ENCODE results near the gene AFG3L2.

AFG3L2 gene

DNA sequence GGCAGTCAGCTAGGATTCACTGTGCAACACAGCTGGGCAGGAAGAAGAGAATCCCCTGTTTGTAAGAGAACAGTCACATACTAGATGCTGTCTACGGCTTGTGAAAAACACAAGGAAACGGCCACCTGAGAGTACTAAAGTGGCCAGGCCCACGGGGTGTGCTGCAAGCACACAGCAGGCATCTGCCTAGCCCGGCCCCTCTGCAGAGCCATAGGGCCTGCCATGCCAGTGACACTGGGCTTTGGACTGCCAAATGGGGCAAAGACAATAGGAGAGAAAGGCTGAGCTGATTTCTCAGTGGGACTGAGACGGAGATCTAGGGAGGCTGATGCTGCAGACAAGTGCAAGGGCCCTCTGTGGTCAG is 58.7 kb downstream of the AFG3L2 start:
- no peak for FAIRE-seq

DNA sequence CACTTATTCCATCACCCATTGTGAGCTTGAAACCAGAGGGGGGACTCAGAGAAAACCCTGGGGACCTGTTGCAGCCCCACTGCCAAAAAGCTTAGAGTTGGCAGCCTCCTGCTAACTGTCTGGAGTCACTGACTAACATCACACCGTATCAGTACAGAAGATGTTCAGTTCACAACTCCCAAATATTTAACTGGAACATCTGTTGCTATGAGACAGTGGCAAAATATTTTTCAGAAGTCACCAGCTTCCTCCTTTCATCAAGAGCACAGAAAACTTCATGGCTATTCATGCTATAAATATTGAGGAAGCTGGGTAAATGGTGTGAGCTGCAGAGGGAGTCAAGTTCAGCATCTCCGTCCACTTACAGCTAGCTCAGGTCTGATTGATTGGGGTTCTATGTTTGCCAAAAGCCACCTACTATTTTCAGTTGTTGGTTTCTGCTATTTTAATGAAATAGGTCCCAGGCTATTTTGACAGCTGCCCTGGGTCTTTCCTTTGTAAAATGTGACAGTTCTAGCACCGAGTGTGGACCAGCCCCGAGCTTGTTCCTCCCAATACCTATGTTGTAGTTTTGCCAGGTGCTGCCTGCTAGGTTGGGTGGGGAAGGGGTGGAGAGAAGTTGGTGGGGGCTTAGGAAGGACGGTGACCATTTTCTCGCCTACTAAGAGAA is 59.2 kb downstream of the AFG3L2 start:
- FAIRE-seq: no peak

DNA sequence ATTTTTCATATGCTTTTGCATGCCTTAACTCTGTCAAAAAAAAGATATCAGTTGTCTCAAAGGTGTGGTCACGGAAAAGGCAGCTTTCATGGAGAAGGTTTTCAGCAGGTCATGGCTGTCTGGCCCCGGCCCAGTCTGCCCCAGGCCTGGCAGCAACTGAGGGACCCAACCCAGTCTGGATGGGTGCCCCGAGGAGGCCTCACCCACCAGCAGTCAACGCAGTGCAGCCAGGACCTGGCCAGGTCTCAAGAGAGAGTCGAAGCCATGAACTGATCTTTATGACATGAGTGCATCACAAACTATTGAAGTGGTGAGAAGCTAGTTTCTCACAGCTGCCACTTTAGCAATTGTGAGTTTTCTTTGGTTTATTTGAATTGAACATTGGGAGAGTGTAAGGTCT is 61.1 kb downstream of the AFG3L2 start:
- FAIRE-seq: no peak

DNA sequence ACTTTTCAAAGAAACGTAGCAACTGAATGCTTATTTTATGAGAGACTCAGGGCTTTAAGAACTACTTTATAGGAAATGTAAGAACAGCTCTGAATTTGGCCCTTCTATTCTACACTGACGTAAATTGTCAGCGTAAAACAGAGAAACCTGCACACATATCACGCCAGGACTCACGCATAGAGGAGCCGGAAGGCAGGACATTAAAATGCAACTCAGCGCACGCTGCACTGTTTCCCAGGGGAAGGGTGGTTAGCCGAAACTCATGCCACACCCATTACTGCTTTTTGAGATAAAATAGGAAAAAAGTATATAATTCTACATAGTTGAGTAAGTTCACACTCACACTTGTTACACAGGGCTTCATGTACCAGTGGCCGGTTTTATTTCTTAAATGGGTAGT is 61.5 kb downstream of the AFG3L2 start:
- no peak for FAIRE-seq

DNA sequence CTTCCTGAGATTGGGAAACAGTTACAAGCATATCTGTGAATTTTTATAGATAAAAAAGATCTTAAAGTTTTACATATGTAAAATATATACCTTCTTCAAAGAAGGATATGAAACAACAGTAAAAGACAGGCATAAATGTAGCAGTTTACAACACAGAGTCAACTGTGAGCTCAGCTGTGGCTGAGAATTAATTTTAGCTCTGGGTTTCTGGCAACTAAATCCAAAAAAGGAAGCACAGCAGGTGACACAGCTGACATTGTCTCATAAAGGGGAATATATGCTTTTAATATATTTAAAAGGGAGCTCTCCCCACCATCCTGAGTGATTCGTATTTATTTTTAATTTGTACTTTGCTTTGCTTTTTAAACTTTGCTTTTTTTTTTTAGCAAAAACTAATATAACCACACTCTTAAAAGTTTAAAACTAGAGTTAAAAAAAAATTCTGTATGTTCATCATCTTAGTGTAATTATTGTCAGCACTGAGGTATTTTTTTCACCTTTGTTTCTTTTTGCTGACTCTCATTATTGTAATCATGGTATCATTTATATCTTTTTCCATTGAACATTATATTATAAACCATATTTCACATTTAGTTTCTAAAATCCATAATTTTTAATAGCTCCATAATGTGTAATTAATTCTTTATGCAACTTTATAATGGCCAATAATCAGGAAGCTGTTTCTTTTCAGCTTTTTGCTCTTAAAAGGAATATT is 62.3 kb downstream of the AFG3L2 start:
- no peak for FAIRE-seq

DNA sequence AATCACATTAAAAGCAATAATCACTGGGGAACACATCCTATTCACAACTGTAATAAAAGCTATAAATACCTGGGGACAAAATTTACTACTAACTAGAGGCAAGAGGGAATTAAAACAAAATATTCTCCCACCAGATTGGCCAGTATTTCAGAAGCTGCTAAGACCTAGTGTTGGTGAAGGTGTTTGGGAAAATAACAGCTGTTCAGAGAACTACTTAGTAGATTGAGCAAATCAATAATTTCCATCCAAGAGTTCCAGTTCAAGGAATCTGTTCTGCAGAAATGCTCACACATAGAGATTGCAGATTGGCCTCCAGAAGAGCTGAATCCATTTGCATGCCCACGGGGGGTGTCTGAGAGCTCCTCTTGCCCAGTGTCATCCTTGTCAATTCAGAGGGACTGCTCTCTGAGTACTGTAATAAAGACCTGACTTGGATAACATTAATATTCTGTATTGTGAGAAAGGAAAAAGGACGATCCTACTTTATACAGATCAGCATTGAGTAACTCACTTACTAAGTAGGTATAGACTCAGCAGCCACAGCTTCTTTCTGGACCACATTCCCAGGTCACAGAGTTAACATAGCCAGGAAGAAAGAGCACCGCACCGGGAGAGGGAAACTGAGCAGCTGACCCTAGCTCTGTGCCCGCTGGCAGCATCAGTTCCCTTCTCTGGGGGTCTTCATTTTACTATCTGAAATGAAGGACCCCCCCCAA is 63.3 kb downstream of the AFG3L2 start:
- FAIRE-seq: no peak

DNA sequence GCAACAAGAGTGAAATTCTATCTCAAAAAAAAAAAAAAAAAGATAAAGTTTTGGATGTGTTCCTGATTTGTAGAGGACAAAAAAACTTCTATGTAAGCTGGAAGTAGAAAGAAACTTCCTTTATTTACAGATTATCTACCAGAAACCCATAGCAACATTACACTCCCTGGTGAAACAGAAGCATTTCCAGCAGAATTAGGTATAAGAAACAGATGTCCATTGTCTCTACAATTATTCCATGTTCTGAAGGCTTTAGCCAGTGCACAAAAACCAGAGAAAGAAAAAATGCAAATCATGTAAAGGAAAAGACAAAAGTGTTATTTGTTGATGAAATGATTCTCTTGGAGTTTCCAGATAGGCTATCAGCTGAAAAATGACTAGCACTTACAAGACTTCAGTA is 64.1 kb downstream of the AFG3L2 start:
- no peak for FAIRE-seq

DNA sequence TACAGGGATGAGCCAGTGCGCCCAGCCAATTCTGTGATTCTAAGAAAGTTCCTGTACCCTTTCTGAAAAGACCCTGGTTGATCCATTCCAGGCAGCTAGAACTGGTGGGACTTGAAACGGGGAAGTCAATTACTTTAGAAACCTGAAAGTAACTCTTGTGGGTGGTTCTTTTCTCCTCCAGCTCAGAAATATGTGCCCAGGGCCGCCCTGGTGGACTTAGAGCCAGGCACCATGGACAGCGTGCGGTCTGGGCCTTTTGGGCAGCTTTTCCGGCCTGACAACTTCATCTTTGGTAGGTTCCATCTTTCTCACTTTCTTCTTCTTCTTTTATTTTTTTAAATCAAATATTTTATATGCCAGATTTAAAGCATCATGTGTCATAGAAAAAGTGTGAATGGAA is 66.3 kb downstream of the AFG3L2 start:
- FAIRE-seq: no peak

DNA sequence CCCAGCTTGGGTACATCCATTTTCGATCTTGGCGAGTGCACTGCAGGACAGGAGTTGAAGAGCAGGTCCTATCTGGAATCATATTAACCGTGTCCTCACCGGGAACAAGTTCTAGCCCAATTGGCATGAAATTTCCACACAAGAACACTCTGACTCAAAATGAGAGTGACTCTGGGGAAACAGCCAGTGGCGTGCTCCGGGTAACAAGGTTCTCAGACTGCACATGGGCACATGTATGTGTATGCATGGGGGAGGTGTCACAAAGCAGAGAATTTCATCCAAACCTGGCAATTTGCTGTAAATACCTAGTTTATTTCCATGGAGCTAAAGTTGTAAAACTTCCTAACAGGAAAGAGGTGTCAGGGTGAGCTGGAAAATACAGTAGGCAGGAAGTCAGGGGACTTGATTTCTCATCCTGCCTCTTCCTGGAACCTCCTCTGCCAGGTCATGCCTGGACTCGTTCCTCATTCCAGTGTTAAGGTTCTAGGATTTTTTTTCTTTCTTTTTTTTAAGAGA is 67.3 kb downstream of the AFG3L2 start:
- no peak for FAIRE-seq

DNA sequence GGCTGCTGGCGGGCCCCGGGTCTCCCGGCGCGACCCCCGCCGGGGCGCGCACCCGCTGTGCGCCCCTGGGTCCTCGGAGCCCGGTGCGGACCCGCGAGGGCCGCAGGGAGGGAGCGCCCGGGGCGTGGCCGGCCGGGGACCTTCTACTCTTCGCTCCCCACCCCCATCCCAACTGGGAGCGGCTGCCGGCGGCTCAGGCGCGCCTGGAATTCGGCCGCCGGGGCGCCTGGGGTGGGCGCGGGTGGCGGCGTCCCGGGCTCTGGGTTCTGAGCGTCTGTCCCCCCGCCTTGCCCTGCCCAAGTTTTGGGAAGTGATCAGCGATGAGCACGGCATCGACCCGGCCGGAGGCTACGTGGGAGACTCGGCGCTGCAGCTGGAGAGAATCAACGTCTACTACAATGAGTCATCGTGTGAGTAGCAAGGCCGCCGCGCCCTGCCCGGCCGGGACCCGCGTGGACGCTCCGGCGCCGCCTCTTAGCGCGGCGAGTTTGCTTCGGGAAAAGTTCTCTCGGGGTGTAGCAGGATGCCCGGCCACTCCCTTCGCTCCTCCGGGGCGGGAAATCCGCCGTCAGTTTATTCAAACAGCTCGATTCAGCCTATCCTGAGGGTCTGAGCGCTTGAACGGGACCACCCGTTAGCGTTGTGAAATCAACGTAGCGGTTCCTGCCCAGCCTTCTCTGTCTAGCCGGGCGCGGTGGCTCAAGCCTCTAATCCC is 68.5 kb downstream of the AFG3L2 start:
- FAIRE-seq: no peak

DNA sequence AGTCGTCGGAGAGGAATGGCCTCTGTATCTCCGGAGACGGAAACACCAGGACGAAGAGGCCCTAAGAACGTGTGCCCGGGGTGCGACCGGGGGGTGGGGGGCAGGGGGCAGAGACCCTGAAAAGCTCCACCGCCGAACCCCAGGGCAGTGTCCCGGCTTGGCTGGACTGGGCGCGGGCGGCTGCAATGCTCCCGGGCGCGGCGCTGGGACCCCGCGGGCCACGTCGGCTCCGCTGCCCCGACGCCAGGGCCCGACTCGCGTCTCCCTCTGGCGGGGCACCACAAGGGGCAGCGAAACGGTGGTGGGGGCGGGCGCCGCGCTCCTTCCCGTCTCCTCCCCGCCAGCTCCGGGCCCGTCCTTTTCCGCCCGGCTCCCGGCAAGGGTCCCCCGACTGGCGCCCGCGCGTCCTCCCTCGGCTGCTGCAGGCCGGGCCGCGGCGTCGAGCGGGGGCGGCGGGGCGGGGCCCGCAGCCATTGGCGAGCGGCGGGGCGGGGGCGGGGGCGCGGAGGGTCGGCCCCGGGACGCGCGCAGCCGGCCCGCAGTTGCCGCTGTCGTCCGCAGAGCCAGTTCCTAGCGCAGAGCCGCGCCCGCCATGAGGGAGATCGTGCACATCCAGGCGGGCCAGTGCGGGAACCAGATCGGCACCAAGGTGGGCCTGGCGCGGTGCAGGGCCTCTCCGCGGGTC is 69.2 kb downstream of the AFG3L2 start, which contains the start of gene TUBB6:
Gene TUBB6, plus strand, starts transcription at position 541 of the 685 bp plus-strand sequence. Its CDS starts 52 bp downstream, at position 593.
- no peak for FAIRE-seq

DNA sequence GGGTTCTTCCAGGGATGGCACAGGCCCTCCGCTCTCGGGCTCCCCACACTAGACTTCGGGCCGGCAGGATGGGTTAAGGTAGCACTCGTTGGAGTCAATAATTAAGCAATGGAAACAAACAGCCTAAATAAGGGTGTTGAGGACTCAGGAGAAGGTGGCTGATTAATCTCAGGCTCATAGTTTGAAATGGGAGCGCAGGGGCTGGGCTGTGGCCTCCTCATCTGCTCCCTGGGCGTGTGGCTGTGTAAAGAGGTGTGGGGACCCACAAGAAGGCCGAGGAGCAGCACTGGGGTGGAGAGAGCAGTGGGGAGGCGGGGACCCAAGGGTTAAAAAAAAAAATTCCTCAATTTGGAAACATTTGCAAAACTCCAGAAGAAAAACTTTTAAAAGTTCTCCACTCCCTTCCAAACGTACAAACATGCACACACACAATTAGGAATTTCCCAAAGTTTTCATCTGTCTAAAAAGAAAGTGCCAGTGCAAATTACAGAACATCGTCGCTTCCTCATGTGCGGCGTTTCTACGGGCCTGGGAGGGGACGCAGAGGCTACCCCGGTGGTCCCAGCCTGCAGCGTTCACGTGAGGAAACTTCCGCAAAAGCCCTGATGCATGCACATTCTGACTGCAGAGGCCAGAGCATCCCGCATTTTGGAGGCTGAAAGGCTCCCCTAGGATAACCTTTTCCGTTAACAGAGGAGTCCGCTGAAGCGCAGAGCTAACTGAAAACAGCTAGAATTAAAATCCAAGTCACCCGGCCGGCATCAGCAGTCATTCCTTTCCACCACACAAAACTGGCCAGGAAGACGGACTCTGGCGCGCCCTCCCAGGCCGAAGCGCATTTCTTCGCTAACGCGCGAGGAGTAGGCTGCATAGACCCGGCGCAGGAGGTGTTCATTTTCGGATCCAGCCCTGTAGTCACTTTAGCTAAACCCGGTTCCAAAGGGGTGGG is 70.0 kb downstream of the AFG3L2 start:
- no peak for FAIRE-seq

DNA sequence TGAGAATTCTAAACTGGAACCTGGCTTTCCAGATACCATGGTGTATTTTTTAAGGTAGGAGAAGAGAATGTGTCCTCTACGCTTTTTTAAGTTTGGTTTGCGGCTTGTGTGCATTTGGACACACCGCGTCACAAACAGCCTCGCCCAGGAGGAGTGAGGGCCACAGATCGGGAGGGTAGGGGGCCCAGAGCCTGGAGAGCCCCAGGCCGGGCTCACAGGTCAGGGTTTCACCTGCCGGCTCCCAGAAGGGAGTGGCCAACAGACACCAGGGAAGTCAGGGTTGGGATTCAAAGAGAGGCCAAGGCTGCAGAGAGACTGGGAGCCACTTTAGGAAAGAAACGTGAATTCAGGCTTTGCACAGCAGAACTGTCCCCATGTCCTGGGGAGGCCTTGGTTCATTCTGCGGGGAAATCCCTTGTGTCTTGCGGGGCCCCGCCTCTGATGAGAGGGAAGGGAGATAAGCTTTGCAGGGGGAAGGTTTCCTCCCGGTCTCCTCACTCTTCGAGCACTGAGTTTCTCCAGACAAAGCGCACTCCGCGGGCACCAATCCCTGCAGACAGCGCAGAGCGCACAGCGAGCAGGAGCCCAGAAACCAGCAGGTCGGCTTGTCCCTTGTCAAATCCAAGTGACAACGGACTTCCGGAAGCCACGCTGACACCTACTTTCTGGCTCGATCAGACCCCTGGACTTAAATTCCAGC is 70.9 kb downstream of the AFG3L2 start:
- no peak for FAIRE-seq

DNA sequence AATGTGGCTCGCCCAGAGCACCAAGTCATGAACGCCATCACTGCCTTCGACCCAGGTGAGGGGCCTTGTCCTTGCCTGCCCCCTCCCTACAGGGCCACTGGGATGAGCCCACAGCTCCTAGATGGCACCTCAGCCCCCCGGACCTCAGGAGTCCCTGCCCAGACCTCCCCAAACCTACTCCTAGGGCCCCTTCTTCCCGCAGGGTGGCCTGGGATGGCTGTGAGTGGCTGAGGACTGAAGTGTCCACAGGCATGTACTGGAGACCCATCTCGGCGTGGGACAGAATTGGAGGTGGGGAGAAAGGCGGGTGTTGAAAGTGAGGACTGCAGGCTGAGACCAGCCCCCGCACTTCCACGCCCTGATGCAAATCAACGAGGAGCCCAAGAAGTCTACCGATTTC is 71.8 kb downstream of the AFG3L2 start:
- no peak for FAIRE-seq

DNA sequence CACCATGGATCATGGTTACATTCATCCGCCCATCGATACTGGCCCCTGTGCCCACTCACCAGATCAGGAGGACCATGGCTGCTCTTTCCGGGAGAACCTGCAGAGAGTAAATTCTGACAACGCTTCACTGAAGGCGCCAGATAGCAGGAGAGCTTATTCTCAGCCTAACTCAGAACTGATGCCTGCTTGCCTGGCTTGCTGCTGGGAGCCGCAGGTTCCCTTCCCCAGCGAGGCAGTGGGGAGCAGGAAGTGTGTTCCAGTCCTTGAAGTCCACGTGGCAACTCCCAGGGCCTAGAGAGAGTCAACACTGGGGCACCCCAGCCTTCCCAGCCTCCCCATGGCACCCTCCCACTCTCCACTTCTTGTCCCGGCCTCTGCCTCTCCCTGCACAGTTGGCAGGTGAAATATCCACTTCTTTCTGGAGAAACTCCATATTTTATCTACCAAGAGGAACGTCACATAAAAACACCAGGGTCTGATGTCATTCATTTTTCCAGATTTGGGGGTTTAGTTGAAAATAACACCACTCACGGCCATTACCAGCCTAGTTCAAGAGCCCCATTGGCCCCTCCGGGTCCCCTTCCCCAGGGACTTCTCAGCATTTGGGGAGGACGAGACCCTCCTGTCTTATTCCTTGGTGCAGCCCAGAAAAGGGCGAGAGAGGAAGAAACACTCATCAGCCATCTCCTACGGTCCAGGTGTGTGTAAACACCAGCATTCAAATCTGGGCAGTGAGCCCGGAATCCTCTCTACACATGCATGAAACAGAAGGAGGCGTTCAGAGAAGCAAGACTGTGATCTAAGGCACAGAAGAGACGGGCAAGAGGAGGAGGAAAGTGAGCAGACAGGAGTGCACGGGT is 72.4 kb downstream of the AFG3L2 start:
- no peak for FAIRE-seq

DNA sequence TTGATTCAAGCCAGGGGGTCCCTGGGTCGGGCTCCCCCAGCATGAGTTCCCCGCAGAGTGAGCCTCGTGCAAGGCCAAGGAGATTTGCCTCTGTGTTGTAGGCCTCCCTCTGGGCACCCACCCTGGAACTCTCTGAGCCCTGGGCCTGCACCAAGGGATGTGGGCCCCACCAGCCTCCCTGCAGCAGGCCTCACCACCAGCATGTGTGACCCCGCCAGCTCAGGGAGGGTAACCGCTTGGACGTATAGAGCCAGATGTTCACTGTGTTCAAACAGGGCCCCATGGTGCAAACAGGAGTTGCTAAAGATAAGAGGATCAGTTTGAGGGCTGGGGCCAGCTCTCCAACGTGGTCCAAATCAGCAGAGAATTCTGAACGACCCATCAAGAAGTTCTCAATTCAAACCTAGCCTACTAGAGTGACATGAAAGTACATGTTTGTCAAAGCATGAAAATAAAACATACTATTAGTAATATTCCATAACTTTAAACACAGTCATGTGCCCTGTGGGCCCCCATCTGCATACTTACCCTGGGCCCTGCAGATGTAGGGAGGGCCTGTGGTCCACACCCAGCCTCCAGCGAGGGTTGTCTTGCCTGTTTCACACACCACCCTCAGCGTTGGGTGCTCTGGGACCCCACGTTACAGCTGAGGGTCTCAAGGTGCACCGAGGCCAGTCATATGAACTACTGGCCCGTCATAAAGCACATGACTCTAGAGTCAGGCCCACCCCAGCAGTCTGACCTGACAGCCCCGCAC is 74.5 kb downstream of the AFG3L2 start:
- no peak for FAIRE-seq

DNA sequence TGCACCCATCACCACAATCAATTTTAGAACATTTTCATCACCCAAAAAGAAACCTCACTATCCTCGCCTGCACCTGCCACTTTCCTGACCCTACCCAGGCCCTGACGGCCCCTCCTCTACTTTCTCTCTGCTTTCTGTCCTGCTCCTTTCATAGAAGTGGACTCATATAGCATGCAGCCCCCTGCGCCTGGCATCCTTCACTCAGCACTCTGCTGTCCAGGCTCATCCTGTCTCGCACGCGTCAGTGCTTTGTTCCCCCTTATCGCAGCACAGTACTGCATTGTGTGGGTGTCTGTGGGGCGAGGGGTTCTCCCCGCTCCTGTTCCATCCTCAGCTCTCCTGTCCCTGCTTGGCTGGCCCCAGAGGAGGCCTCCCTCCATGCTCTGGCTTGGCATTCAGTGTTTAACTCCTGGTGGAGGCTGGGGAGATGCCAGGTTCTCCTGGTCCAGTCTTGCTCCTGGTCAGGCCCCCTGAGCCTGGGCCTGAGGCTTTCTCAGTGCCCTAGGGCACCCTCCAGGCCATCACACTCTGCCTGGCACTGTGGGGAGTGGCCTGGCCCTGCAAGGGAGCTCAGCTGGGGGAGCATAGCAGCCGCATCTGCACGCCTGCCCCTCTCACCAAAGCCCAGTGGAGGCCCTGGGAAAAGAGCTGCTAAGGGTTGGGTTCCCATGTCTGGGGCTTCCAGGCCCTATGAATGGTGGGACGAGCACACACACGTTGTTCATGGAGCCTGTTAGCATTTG is 75.6 kb downstream of the AFG3L2 start:
- FAIRE-seq: no peak

DNA sequence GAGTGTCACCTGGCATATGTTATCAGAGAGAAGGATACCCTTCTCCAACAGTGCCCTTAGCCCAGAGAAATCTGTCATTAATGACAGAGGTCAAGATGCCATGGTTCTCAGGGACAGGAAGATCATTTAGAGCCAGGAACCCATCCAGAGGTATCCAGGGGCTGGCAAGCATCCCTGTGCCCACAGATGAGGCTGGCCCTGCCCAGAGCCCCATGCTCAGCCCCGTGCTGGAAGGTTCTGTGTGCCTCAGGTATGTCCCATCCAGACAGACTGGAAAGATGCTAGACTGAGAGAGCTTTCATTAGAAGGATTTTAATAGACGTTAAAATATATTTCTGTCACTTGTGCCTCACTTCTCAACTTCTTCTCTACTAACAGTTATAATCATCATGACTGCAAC is 77.2 kb downstream of the AFG3L2 start:
- FAIRE-seq: no peak
